Activated CD4-positive, alpha-beta T cell treated with anti-CD3 and anti-CD28 coated beads for 48 hours (primary cell): ENCODE measurements around the gene PIM2.
A peak's percentile ranks its signal among the peaks of the same experiment; 100 is the strongest.

Source experiments
- DNase-seq: peaks from one replicate; pipeline ENCODE4 v3.0.0-alpha.2; 2020

Gene PIM2

GRCh38 chrX:48935301-48935670 lies 16.5 kb upstream of the PIM2 start:
- DNase-seq = no peak

- DNase-seq = peak; percentile 44
Measured at GRCh38 chrX:48934581-48935300, 15.9 kb upstream of the PIM2 start.

- peak; percentile 56 for DNase-seq
Measured at GRCh38 chrX:48933757-48934156, 14.9 kb upstream of the PIM2 start.

GRCh38 chrX:48927736-48928382 lies 9.0 kb upstream of the PIM2 start:
- DNase-seq = no peak

- no peak for DNase-seq
Measured at GRCh38 chrX:48927123-48927522, 8.3 kb upstream of the PIM2 start.

- DNase-seq = no peak
Measured at GRCh38 chrX:48924270-48924669, 5.4 kb upstream of the PIM2 start.

- no peak for DNase-seq
Measured at GRCh38 chrX:48923771-48924170, 4.9 kb upstream of the PIM2 start.

- DNase-seq = no peak
Measured at GRCh38 chrX:48920718-48921104, 1.9 kb upstream of the PIM2 start.

GRCh38 chrX:48919947-48920717 lies 1.3 kb upstream of the PIM2 start:
- peak; percentile 54 for DNase-seq

- peak; percentile 66 for DNase-seq
Measured at GRCh38 chrX:48919360-48919841, 577 bp upstream of the PIM2 start.

GRCh38 chrX:48918301-48918642 lies 552 bp downstream of the PIM2 start:
- DNase-seq = no peak

- peak; percentile 89 for DNase-seq
Measured at GRCh38 chrX:48917139-48918001, 1.5 kb downstream of the PIM2 start.

GRCh38 chrX:48914593-48915493 lies 4.0 kb downstream of the PIM2 start:
- no peak for DNase-seq

- no peak for DNase-seq
Measured at GRCh38 chrX:48913605-48914366, 5.0 kb downstream of the PIM2 start.

GRCh38 chrX:48911412-48912182 lies 7.2 kb downstream of the PIM2 start, which contains the start of gene SLC35A2:
TSS of gene SLC35A2 (minus strand) at chrX:48911646. CDS start at chrX:48911636, 10 bp downstream.
- peak; percentile 92 for DNase-seq

- no peak for DNase-seq
Measured at GRCh38 chrX:48910926-48911411, 7.9 kb downstream of the PIM2 start.

- DNase-seq = no peak
Measured at GRCh38 chrX:48909703-48910294, 9.0 kb downstream of the PIM2 start.

- DNase-seq = no peak
Measured at GRCh38 chrX:48908600-48908999, 10.2 kb downstream of the PIM2 start.

- DNase-seq = no peak
Measured at GRCh38 chrX:48905090-48905790, 13.6 kb downstream of the PIM2 start.
